T-helper 2 cell (primary cell): Measurements from ENCODE around the gene PSKH1.
A peak's percentile ranks its signal among the peaks of the same experiment; 100 is the strongest.
"Not testable (repeated sequence)": the region's sequence is repeated elsewhere in the genome, so short reads cannot be mapped to it uniquely, and the experiment has no call there.

ENCODE experiments used
- DNase-seq, 5 experiments: peaks; one replicate each; pipeline versions ENCODE4 v3.0.0 to v3.0.0-alpha.2; 2012 to 2022

Gene PSKH1

GRCh38 chr16:67927131-67927941 is 34.3 kb downstream of the PSKH1 start:
- DNase-seq, result no peak

GRCh38 chr16:67928147-67928546 is 35.1 kb downstream of the PSKH1 start:
- DNase-seq, result no peak

- peak; percentile 41 to 75 (median 64) for DNase-seq
Observed at GRCh38 chr16:67928561-67929364, 35.7 kb downstream of the PSKH1 start.

GRCh38 chr16:67930191-67930590 is 37.1 kb downstream of the PSKH1 start:
- no peak for DNase-seq

GRCh38 chr16:67930678-67931211 is 37.7 kb downstream of the PSKH1 start:
- no peak for DNase-seq

- no peak for DNase-seq
Observed at GRCh38 chr16:67931712-67932461, 38.8 kb downstream of the PSKH1 start, which contains the start of gene CTRL. TSS of gene CTRL (minus strand) at chr16:67931862. CDS start at chr16:67931852, 10 bp downstream.

- no peak for DNase-seq
Observed at GRCh38 chr16:67932462-67932840, 39.4 kb downstream of the PSKH1 start.

GRCh38 chr16:67933805-67934204 is 40.8 kb downstream of the PSKH1 start:
- no peak for DNase-seq

- DNase-seq, result no peak
Observed at GRCh38 chr16:67934306-67935100, 41.4 kb downstream of the PSKH1 start.

GRCh38 chr16:67935101-67935401 is 42.0 kb downstream of the PSKH1 start:
- no peak for DNase-seq

- peak; percentile 87 to 98 (median 93) for DNase-seq
Observed at GRCh38 chr16:67935402-67936123, 42.5 kb downstream of the PSKH1 start.

GRCh38 chr16:67936124-67936879 is 43.2 kb downstream of the PSKH1 start, which contains the start of gene PSMB10:
TSS of gene PSMB10 (minus strand) at chr16:67936850. CDS start at chr16:67936749, 101 bp downstream.
- DNase-seq, result peak in 4 of 5 experiments; percentile 21 to 74 (median 50)

- peak in 3 of 5 experiments; percentile 56 to 93 (median 62) for DNase-seq
Observed at GRCh38 chr16:67936880-67937605, 44.0 kb downstream of the PSKH1 start.

- not testable (repeated sequence) for DNase-seq
Observed at GRCh38 chr16:67937713-67938112, 44.7 kb downstream of the PSKH1 start.

GRCh38 chr16:67939507-67940445 is 46.7 kb downstream of the PSKH1 start:
- peak in 3 of 5 experiments; percentile 16 to 43 (median 19) for DNase-seq

GRCh38 chr16:67940446-67941089 is 47.5 kb downstream of the PSKH1 start:
- DNase-seq, result no peak

- no peak for DNase-seq
Observed at GRCh38 chr16:67941469-67942199, 48.6 kb downstream of the PSKH1 start.
